HG02642 (cell line): ENCODE measurements around the gene CCDC70.

Experiments used
- ATAC-seq: cut with Tn5 transposase; IDR thresholded peaks from one replicate; pipeline ENCODE4 v1.9.1; 2021; ENCODE audit warnings: mild to moderate bottlenecking; ENCODE audit not compliant: unreplicated experiment, poor library complexity

CCDC70 gene

DNA sequence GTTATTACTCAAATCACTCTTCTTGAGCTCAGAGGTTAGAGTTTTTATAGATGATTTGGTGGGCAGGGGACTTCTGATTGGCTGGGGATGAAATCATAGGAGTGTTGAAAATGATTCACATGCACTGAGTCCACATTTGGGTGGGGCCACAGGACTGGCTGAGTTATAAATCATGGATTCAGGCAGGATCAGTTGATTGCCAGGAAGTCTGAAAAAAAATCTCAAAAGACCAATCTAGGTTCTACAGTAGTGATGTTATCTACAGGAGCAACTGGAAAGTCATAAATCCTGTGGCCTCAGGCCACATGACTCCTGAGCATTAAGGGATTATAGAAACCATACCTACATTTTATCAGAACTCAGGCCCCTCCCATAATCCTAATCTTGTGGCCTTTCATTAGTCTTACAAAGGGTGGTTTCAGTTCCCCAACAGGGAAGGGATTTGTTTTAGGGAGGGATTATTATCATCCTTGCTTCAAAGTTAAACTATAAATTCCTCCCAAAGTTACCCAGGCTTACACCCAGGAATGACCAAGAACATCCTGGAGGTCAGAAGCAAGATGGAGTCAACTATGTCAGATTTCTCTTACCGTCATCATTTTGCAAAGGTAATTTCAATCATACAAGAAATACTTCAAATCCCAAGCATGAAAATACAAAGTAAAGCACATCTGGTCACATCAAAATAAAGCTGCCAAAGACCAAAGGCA is 5.6 kb upstream of the CCDC70 start:
- no peak for ATAC-seq

DNA sequence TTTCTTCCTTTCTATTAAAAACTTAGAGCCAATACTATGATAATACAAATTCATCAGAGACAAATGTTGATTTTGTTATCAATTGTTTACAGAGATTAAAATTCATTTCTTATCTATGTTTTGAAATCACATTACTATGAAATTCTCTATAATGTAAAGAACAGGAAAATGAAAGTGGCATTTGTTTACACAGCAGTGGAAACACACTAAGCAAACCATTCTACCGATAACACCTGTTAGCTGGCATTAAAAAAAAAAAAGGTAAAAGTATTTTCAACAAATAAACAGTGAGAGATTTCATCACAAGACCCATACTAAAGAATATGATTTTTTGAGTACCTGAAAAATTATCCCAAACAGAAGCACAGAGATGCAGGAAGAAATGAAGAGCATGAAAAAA is 4.8 kb upstream of the CCDC70 start:
- ATAC-seq = no peak

DNA sequence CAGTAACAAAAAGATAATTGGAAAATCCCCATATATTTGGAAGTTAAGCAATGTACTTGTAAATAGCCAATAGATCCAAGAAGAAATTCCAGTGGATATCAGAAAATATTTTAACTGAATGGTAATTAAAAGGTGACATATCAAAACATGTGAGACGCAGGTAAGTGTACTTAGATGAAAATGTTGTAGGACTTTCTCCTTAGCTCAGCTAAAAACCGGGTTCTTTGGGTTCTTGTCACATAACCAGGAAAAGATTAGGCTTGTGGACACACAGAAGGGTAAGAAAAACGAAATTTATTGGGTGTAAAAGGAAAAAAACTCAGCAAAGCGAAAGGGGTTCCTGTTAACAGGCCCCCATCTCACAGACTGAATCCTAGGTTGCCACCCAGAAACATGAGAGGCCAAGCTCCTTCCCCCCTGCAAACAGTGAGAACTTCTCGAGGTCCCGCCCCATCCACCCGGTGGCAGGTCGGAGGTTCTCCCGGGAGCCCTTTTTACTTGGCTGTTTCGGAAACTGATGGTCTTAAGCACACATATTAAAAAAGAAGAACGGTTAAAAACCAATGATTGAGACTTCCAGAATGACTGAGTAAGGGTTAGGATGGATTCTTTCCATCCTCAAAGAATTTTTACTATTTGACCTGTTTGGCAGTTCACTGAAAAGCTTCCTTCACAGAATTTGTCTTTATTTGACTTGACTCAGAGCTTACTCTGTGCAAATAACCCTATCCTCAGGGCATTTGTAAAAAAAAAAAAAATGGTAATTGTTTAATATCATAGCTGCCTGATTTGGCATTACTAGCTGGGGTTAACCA is 3.1 kb upstream of the CCDC70 start:
- ATAC-seq = no peak

DNA sequence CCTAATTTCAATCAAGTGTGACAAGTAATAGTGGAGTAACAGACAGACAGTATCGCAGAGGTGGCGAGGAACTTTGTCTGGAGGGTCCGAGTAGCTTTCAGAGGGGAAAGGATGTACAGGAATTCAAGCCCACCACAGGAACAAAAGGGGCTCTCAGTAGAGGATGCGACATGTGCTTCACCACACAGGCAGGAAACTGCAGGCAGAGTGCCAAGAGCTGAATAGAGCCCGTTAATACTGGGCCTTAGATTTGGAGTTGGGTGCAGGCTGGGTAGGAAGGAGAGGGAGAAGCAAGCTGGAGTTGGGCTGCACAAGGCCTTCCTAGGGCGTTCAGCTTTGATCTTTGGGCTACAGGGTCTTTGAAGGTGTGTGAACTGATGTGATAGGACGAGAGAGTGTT is 1.2 kb downstream of the CCDC70 start:
- no peak for ATAC-seq

DNA sequence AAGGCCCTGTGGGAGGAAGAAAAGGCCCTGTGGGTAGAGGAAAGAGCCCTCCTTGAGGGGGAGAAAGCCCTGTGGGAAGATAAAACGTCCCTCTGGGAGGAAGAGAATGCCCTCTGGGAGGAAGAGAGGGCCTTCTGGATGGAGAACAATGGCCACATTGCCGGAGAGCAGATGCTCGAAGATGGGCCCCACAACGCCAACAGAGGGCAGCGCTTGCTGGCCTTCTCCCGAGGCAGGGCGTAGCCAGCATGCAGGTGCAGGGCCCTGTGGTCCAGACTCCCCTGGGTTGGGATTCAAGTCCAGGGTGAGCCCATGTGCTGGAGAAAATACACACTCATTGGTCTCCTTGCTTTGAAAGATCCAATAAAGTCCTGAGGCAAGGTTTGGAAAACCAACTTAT is 4.1 kb downstream of the CCDC70 start:
- no peak for ATAC-seq

DNA sequence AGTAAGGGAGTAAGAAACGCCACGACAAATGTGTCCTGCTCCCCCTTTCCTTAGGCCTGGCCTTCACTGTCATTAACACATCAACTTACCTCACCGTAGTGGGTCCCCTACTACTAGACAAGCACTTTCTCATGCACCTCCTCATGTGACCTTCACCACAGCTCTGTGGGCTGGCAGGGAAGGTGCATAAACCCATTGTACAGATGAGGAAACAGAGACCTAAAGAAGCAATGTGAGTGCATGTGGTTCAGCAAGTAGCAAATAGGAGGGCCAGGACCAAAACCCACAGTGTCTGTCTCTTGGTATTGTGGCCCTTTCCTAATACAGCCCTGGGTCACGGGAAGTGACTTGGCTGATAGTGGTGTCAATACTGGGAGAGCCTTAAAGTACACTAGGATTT is 5.3 kb downstream of the CCDC70 start:
- no peak for ATAC-seq

DNA sequence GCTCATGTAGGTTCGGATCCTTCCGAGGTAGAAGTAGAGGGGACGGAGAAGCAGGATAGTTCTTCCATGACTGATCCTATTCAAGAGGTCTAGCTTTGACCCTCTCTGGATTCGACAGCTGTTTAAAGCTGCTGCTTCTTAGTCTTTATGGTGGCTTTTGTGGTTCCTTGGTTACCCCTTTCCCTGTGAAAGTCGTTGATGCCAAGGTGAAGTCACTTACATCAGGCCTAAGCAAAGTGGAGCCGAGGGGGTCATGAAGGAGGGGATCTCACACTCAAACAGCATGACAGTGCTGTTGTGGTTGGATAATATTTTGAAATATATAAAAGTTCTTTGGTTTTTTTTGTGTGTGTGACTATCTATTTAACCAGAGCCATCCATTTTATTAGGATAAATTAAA is 8.1 kb downstream of the CCDC70 start:
- no peak for ATAC-seq

DNA sequence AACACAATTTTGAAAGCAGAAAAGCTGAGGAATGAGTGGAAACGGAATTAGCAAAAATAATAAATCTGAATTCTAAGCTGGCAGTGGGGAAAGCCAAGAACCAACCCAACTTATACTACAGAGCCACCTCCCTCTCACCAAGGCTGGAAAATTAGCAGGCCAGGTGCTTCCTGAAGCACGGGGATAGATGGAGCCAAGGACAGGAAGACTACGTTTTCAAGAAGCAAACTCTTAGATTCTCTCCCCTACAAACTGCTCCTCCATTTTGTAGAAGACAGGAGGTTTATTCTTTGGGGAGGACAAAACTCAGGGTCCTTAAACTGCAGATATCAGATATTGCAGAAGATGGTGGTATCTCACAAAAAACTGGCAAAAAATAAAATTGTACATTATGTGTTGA is 8.8 kb downstream of the CCDC70 start:
- no peak for ATAC-seq

DNA sequence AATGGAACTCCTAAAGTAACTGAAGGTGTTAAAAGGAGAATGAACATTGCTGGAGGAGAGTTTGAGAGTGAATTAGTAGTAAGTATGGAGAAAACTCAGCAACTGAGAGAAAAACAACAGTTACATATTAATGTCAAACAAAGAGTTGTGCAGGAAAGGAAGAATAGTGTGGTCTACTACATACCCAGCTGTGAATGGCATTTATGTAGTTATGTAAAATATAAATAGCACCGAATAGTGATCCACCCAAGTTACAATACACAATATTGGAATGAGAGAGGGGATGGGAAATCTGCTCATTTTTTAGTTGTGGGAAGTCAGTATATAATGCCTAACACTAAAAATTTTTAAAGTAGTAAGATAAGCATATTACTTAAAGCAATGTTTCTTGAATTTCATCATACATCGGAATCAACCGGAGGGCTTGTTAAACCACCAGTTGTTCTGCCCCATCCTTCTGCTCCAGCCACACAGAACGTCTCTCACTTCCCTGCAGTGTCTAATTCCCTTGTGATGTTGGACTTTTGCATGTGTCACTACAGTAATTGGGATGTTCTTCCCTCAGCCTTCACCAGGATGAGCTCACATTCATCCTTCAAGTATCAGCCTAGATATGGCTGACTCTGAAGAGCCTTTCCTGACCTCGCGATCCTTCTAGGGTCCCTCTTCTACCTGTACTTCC is 11.5 kb downstream of the CCDC70 start:
- ATAC-seq = no peak

DNA sequence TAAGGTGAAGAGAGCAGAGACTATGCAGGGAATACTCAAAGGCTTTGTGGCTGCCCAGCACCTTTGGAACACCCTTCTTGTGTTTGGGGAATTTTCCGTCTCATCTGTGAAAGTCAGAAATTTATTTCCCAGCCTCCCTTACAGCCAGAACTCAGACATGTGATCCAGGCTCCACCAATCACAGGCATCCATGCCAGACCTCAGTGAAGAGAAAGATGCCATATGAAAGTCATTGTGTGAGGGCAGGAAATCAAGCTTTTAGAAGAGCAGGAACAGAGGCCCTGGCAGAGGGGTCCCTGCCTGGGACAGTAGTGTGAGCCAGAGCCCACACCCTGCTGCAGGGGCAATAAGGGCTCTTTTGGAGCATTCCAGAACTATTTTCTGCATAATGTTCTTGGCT is 12.1 kb downstream of the CCDC70 start:
- no peak for ATAC-seq

DNA sequence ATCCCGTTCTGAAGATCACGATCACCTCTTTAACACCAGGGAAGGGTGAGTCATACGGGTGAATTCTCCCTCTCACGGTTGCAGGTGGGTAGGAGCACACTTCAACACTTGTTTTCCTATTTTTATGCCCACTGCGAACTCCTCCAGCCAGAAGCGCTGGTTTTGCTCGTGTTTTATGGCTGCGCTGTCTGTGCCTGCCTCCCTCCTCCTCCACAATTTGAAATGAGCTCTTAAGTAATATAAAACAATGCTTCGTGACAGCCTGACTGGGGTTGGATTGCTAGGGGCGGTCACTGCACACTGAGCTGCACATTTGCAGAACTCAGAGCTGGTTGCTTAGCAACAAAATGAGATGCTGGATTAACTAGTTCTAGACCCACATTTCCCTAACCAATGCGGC is 12.9 kb downstream of the CCDC70 start:
- ATAC-seq = no peak

DNA sequence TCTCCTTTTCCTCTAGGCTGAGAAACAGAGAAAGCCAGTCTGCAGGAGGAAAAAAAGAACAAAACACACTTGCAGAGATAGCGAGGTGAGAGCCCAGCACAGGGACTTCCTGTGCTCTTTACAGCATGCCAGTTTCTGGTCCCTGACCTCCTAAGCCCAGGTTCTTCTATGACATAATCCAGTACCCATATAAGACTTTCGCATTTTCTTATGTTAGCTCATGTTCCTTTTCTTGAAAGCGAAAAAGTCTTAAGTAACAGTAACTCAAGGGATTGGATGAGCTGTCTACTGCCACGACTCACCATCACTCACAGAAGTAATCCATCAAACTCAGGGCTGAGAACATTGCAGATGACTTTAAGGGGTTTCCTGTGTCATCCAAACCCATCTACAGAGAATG is 17.4 kb downstream of the CCDC70 start:
- ATAC-seq = no peak

DNA sequence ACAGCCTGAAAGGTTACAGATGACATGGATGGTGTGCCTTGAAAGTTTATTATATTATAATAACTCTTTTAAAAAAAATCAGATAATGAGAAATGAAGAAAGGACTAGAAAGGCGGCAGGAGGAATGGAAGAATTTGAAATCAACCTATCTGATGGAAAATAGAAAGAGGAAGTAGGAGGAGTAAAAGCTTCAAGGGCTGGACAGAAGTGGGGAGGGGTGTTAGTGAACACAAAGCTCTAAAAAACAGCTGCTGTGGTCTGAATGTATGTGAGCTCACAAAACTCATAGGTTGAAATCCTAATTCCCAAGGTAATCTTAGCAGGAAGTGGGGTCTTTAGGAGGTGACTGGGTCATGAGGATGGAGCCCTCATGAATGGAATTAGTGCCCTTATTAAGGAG is 19.5 kb downstream of the CCDC70 start:
- no peak for ATAC-seq

DNA sequence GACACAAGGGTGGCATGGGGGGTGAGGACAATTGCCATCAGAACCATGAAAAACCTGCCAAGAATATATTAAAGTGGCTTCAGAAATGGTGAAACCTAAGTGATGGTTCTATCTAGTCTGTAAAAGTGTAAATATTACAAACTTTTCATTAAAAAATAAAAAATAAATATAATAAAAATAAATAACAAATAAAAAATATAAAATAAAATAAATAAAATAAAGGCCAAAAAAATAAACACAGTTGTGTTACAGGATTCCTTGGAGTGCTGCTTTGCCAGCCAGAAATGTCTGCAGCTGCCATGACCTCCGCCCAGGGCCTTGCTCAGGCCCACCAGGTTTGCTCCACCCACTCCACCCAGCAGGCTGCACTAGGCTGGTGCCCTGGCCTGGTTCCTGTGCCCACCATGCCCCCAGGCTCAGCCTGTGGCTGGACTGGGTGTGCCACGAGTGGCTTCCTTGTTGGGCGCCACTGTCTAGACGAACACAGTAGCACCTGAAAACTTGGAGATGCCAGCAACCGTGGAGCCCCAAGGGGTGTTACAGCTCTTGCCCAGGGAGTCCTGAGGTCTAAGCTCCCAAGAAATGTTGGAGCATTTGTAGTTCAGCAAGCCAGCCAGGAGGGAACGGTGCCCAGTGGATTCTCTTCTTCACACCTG is 20.9 kb downstream of the CCDC70 start:
- no peak for ATAC-seq

DNA sequence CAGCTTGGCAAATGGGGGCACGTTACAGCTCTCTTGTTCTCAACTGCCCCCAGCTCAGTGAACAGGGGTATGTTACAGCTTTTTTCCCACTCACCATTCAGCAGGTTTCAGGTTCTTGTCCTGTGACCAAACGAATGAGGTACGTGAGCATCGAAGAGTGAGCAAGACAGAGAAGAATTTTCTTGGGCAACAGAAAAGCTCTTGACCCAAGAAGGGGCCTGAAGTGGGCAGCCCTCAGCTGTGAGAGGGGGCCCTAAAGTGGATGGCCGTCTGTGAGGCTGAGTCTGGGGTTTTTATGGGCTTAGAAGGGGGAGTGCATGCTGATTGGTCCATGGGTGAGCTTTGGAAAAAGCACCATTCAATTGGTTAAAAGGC is 21.4 kb downstream of the CCDC70 start:
- ATAC-seq = no peak

DNA sequence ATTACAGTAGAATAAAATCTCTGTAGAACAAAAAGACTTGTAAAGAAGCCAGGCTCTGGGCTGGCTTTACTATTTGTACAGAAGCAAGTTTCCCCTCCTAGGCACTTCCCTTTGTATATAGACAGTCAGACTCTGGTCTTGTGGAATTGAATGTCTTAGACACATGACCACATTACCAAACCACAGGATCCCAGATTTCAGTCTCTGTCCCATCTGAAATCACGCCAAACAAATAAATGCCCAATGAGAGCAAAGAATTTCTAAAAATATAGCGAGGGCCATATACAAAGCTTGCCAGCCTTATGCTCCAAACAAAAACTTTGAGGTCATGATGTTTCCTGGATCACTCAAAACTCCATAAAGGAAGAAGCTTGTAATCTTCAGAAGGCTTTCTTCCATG is 23.9 kb downstream of the CCDC70 start:
- no peak for ATAC-seq

DNA sequence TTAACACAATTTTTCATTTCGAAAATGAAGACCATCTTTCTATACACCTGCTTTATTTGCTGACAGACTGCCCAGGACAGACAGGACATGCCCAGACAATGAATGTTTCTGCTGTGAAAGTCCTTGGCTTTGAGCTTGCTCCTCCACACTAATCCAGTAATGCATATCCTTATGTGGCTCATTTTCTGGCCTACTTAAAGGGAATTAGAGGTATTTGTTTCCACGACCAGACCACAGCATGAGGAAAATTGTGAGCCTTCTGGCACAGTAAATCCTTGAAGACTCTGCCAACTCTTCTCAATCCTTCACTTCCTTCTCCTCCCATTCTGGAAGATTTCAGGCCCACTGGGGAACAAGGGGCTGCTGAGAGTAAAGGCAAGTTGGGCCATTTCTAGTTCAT is 25.7 kb downstream of the CCDC70 start:
- no peak for ATAC-seq

DNA sequence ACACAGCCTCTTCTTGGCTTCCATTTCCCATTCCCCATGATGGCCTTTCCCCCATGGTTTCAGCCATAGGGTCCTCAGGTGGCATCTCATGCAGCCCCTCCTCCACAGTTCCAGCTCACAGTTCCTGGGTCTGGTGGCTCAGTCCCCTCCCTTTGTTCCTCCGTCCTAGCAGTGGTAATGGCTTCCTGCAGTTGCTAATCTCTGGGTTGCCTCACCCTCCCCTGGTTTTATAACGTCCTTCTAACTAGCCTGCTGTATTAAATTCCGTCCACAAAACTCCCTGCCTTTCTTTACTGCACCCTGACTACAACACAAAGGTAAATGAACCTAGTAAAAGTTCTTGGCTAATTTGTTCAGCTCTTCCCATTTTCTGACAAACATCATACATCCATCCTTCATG is 30.9 kb downstream of the CCDC70 start:
- ATAC-seq = no peak

DNA sequence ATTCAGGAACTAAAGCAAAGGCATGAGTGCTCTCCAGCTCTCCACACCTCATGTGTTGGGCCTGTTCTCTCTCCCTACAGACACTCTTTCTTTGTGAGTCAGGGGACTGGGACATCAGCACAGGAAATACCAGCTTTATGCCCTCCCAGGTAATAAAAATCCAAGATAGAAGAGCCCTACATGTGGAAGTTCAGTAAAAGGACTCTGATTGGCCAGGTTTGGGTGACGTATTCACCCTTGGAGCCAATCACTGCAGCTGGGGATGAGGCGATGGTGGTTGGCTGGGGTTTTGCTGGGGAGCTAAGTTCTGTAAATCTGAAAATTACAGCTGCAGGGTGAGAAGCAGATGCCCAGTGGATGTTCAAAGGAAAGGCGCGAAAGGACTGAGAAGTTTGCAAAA is 32.5 kb downstream of the CCDC70 start:
- no peak for ATAC-seq

DNA sequence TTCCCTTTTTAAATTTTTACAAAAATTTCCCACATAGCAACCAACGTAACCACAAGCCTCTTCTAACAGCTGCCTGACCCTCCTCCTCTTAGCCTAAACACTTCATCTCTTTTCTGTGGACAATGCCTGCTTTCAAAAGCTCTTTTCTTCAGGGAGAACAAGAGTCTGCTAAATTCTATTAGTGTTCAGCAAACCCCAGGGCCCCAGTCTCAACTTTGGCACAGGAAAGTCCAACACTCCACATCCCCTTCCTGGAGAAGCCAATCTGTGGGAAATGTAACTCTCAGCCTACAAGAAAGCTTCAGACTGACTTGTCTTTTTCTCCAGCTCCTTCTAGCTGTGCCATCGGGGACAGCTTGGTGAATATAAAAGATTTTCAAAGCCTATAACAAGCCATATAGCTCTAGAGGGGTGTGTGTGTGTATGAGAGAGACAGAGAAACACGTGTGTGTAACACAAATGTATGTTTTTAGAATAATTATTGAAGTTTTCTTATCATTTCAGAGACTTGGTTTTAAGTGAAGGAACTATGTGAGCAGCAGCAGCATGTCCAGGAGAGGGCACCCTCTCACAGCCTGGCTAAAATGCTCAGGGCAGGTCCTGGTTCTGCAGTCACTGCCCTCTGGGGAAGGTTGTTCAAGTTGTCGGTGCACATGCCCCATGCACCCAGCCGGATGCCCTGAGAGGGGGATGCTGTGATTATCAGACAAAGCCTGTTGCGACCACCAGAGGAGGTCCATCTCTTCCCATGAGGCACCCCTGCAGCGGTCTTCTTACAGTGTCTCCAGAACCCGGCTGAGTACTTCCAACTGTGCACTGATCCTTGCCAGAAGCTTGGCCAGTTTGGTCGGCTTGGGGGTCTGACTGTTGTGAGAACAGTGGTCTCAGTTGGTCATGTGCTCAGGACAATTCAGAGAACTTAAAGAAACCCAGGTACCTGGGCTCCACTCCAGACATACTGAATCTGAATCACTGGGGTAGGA is 34.4 kb downstream of the CCDC70 start:
- ATAC-seq = peak; percentile 71
